ENCODE measurements around the gene LAMA5. TPM values are rescaled to one million over a fixed set of nuclear protein-coding genes. Genes with fewer than 3 reads are reported as not detected.

The LAMA5 gene
- total RNA-seq, 1 donor from 2014 or later, result 34.5 TPM

DNA sequence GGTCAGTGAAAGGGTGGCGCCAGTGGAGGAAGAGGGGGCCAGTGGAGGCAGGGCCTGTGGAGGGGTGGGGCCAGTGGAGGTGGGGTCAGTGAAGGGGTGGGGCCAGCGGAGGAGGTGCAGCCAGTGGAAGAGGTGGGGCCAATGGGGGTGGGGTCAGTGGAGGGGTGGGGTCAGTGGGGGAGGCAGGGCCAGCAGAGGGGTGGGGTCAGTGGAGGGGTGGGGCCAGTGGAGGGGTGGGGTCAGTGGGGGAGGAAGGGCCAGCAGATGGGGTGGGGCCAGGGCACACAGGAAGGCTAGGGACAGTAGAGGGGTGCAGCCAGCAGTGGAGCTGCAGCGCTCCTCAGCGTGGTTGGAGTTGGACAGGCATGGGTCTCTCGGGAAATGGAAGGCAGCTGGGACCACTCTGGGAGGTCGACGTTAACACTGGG, 45.6 kb downstream of the LAMA5 start:
- Mint-ChIP-seq H3K4me3 (ENCODE audit: unreplicated experiment) (no peak overlapping the region), H3K27ac (ENCODE audit: unreplicated experiment) (no peak overlapping the region), H3K36me3 (ENCODE audit: low read depth, unreplicated experiment) (peaks cover 8% of the 10 kb centered on the region), H3K9me3 (ENCODE audit: unreplicated experiment) (no peaks in the 10 kb centered on the region), H3K4me1 (ENCODE audit: unreplicated experiment) (no peaks in the 10 kb centered on the region), H3K27me3 (ENCODE audit: unreplicated experiment) (peaks cover 9% of the 10 kb centered on the region)
- TF ChIP-seq, protein P1, sequence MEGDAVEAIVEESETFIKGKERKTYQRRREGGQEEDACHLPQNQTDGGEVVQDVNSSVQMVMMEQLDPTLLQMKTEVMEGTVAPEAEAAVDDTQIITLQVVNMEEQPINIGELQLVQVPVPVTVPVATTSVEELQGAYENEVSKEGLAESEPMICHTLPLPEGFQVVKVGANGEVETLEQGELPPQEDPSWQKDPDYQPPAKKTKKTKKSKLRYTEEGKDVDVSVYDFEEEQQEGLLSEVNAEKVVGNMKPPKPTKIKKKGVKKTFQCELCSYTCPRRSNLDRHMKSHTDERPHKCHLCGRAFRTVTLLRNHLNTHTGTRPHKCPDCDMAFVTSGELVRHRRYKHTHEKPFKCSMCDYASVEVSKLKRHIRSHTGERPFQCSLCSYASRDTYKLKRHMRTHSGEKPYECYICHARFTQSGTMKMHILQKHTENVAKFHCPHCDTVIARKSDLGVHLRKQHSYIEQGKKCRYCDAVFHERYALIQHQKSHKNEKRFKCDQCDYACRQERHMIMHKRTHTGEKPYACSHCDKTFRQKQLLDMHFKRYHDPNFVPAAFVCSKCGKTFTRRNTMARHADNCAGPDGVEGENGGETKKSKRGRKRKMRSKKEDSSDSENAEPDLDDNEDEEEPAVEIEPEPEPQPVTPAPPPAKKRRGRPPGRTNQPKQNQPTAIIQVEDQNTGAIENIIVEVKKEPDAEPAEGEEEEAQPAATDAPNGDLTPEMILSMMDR (IDR thresholded peaks at IDR 0.05; ENCODE audit: unreplicated experiment), result no peak
- DNase-seq (ENCODE audit: low spot score), result no peak

- H3K27ac Mint-ChIP-seq (ENCODE audit: unreplicated experiment), result no peak overlapping the region
- H3K36me3 Mint-ChIP-seq (ENCODE audit: low read depth, unreplicated experiment), result peaks cover 3% of the 10 kb centered on the region
- H3K27me3 Mint-ChIP-seq (ENCODE audit: unreplicated experiment), result peaks cover 8% of the 10 kb centered on the region
- DNase-seq (ENCODE audit: low spot score), result no peak
- no peaks in the 10 kb centered on the region for H3K4me1 Mint-ChIP-seq (ENCODE audit: unreplicated experiment)
- H3K9me3 Mint-ChIP-seq (ENCODE audit: unreplicated experiment), result no peaks in the 10 kb centered on the region
- H3K4me3 Mint-ChIP-seq (ENCODE audit: unreplicated experiment), result no peak overlapping the region
- TF ChIP-seq, protein P1 (IDR thresholded peaks at IDR 0.05; ENCODE audit: unreplicated experiment), result no peak
Measured at GRCh38 chr20:62320581-62321354, 46.3 kb downstream of the LAMA5 start.

GRCh38 chr20:62319346-62319909, 47.7 kb downstream of the LAMA5 start:
- TF ChIP-seq, protein P1 (IDR thresholded peaks at IDR 0.05; ENCODE audit: unreplicated experiment), result no peak
- no peaks in the 10 kb centered on the region for H3K36me3 Mint-ChIP-seq (ENCODE audit: low read depth, unreplicated experiment)
- H3K9me3 Mint-ChIP-seq (ENCODE audit: unreplicated experiment), result no peaks in the 10 kb centered on the region
- H3K4me3 Mint-ChIP-seq (ENCODE audit: unreplicated experiment), result no peak overlapping the region
- H3K4me1 Mint-ChIP-seq (ENCODE audit: unreplicated experiment), result no peaks in the 10 kb centered on the region
- no peak for DNase-seq (ENCODE audit: low spot score)
- H3K27me3 Mint-ChIP-seq (ENCODE audit: unreplicated experiment), result peaks cover 8% of the 10 kb centered on the region
- no peak overlapping the region for H3K27ac Mint-ChIP-seq (ENCODE audit: unreplicated experiment)

DNA sequence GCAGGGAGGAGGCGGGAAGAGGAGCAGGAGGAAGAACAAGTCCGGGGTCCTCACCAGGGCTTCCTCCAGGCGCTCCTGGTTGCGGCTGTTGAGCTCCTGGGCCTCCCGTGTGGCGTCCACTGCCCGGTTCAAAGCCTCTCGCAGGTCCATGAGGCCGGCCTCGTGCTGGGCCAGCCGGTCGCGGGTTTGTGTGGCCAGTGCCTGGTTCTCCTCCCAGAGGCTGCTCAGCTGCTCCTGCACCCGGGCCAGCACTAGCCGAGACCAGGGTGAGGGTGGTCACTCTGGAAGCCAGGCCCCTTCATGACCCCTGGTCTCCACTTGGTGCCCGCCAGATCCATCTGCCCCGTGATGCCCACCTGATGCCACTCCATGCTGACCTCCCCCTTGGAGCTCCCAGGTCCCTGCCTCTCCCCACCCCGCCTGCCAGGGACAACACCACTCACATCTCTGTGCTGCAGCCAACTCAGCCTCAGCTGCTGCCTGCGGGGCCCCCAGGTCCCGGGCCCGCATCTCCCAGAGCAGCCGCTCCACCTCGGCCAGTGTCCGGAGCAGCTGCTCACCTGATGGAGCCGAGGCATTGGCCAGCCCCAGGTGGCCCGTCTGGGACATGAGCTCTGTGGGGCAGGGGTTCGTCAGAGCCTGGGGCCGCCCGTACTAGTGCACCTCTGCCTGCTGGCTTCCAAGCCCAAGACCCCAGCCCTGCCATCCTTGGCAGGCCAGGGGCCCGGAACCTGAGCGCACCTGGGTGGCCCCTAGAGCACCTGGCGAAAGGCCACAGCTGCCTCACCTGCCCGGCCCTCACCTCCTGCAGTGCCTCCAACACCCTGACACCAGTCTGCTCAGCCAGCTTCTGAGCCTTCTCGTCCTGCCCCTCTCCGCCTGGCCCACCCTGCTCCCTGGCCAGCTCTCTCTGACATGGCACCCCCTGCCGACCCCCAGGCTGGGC, 48.4 kb downstream of the LAMA5 start:
- no peaks in the 10 kb centered on the region for H3K36me3 Mint-ChIP-seq (ENCODE audit: low read depth, unreplicated experiment)
- DNase-seq (ENCODE audit: low spot score), result no peak
- no peaks in the 10 kb centered on the region for H3K9me3 Mint-ChIP-seq (ENCODE audit: unreplicated experiment)
- no peaks in the 10 kb centered on the region for H3K4me1 Mint-ChIP-seq (ENCODE audit: unreplicated experiment)
- TF ChIP-seq, protein P1 (IDR thresholded peaks at IDR 0.05; ENCODE audit: unreplicated experiment), result no peak
- H3K4me3 Mint-ChIP-seq (ENCODE audit: unreplicated experiment), result no peak overlapping the region
- peaks cover 8% of the 10 kb centered on the region for H3K27me3 Mint-ChIP-seq (ENCODE audit: unreplicated experiment)
- no peak overlapping the region for H3K27ac Mint-ChIP-seq (ENCODE audit: unreplicated experiment)
